Measurements from ENCODE around the gene PTPN4. TPM values are rescaled to one million over a fixed set of nuclear protein-coding genes. Genes with fewer than 3 reads are reported as not detected.

The PTPN4 gene
- total and polyA plus RNA-seq, 7 donors: 2.1 to 35.4 (median 17.3) TPM

GRCh38 chr2:119723784-119724467 is 35.8 kb upstream of the PTPN4 start:
- no peak for ATAC-seq
- H3K4me3 ChIP-seq: no peak overlapping the region
- no peak overlapping the region for H3K27ac ChIP-seq
- no peaks in the 10 kb centered on the region for H3K9me3 ChIP-seq
- H3K4me1 ChIP-seq: peaks cover 19% of the 10 kb centered on the region
- H3K36me3 ChIP-seq (ENCODE audit: insufficient read depth in 1 of 2, low read depth in 1 of 2): no peaks in the 10 kb centered on the region
- TF ChIP-seq CTCF (IDR thresholded peaks at IDR 0.05): no peak
- WGBS, 3 donors: 82 to 85% (median 84%) methylated on average over 10 of the region's 10 CpGs
- H3K27me3 ChIP-seq (ENCODE audit: insufficient read depth in 3 of 3, low read length in 2 of 3): no peaks in the 10 kb centered on the region
- intact Hi-C loops (cut with DNase I): no loop called here
- no peak for DNase-seq

GRCh38 chr2:119724656-119725485 is 34.9 kb upstream of the PTPN4 start:
- no peak overlapping the region for H3K4me3 ChIP-seq
- H3K36me3 ChIP-seq (ENCODE audit: insufficient read depth in 1 of 2, low read depth in 1 of 2): no peaks in the 10 kb centered on the region
- no peak for TF ChIP-seq CTCF (IDR thresholded peaks at IDR 0.05)
- intact Hi-C loops (cut with DNase I): no loop called here
- H3K4me1 ChIP-seq: peaks cover 19% of the 10 kb centered on the region
- H3K27me3 ChIP-seq (ENCODE audit: insufficient read depth in 3 of 3, low read length in 2 of 3): no peaks in the 10 kb centered on the region
- no peak overlapping the region for H3K27ac ChIP-seq
- DNase-seq (no peak), ATAC-seq (no peak)
- no peaks in the 10 kb centered on the region for H3K9me3 ChIP-seq
- WGBS, 3 donors: 77 to 91% (median 81%) methylated on average over 8 to 10 of the region's 10 CpGs

- no peaks in the 10 kb centered on the region for H3K36me3 ChIP-seq (ENCODE audit: insufficient read depth in 1 of 2, low read depth in 1 of 2)
- peaks cover 4% of the 10 kb centered on the region for H3K4me1 ChIP-seq
- no peaks in the 10 kb centered on the region for H3K27me3 ChIP-seq (ENCODE audit: insufficient read depth in 3 of 3, low read length in 2 of 3)
- TF ChIP-seq CTCF (IDR thresholded peaks at IDR 0.05): no peak
- no peak overlapping the region for H3K4me3 ChIP-seq
- intact Hi-C loops (cut with DNase I): no loop called here
- no peaks in the 10 kb centered on the region for H3K9me3 ChIP-seq
- DNase-seq (no peak), ATAC-seq (no peak)
- no peak overlapping the region for H3K27ac ChIP-seq
- WGBS, 3 donors: 90 to 95% (median 92%) methylated on average over 1 of the region's 1 CpG
Observed at GRCh38 chr2:119727493-119727892, 32.2 kb upstream of the PTPN4 start.

GRCh38 chr2:119728421-119728820 is 31.3 kb upstream of the PTPN4 start:
- Histone ChIP-seq H3K27ac (no peak overlapping the region), H3K4me1 (no peaks in the 10 kb centered on the region), H3K9me3 (no peaks in the 10 kb centered on the region), H3K36me3 (ENCODE audit: insufficient read depth in 1 of 2, low read depth in 1 of 2) (no peaks in the 10 kb centered on the region), H3K4me3 (no peak overlapping the region), H3K27me3 (ENCODE audit: insufficient read depth in 3 of 3, low read length in 2 of 3) (no peaks in the 10 kb centered on the region)
- no peak for ATAC-seq
- intact Hi-C loops (cut with DNase I): no loop called here
- no peak for DNase-seq
- TF ChIP-seq CTCF (IDR thresholded peaks at IDR 0.05): no peak
